DND-41 (cell line): ENCODE measurements around the gene MACIR.

ENCODE experiments used
- EZH2 ChIP-seq: IDR thresholded peaks from 3 replicates; pipeline ENCODE4 v1.6.1; 2012; ENCODE audit warnings: borderline replicate concordance, low read depth, mild to moderate bottlenecking, moderate library complexity, low read length, inconsistent platforms; ENCODE audit not compliant: severe bottlenecking
- TF ChIP-seq, protein P1 (sequence below): IDR thresholded peaks from 2 replicates; pipeline ENCODE4 v1.5.1; 2012; ENCODE audit warnings: borderline replicate concordance, low read length, moderate library complexity, mild to moderate bottlenecking; ENCODE audit not compliant: poor library complexity, severe bottlenecking; ENCODE audit errors: extremely low read depth

DNA sequence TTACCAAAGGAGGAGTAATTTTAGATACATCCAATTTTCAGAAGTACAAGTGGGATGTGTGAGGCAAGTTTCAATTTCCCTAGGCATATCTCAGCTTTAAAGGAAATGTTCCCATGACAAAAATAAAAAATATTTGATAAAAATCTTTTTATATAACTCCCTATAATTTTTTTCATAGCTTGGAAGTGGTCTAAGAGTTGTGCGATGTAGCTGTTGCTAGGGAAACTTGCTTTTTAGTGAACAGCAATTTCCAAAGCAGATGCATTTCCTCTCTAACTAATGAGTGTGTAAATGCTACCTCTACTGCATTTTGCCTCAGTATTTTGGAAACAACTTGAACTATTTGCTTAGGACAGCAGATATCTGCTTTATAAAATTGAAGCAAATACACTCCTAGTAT lies 39.6 kb downstream of the MACIR start:
- TF ChIP-seq, protein P1, sequence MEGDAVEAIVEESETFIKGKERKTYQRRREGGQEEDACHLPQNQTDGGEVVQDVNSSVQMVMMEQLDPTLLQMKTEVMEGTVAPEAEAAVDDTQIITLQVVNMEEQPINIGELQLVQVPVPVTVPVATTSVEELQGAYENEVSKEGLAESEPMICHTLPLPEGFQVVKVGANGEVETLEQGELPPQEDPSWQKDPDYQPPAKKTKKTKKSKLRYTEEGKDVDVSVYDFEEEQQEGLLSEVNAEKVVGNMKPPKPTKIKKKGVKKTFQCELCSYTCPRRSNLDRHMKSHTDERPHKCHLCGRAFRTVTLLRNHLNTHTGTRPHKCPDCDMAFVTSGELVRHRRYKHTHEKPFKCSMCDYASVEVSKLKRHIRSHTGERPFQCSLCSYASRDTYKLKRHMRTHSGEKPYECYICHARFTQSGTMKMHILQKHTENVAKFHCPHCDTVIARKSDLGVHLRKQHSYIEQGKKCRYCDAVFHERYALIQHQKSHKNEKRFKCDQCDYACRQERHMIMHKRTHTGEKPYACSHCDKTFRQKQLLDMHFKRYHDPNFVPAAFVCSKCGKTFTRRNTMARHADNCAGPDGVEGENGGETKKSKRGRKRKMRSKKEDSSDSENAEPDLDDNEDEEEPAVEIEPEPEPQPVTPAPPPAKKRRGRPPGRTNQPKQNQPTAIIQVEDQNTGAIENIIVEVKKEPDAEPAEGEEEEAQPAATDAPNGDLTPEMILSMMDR: no peak
- no peak for TF ChIP-seq EZH2
